GM12801 (cell line): Measurements from ENCODE around the gene ABCB8.

Source experiments
- TF ChIP-seq, protein P1 (sequence below): IDR thresholded peaks from one replicate; pipeline ENCODE4 v1.5.1; 2011; ENCODE audit warnings: control low read depth; ENCODE audit not compliant: insufficient read length; ENCODE audit errors: extremely low read depth

ABCB8 gene

GRCh38 chr7:151008143-151008510 lies 20.1 kb upstream of the ABCB8 start:
- TF ChIP-seq, protein P1, sequence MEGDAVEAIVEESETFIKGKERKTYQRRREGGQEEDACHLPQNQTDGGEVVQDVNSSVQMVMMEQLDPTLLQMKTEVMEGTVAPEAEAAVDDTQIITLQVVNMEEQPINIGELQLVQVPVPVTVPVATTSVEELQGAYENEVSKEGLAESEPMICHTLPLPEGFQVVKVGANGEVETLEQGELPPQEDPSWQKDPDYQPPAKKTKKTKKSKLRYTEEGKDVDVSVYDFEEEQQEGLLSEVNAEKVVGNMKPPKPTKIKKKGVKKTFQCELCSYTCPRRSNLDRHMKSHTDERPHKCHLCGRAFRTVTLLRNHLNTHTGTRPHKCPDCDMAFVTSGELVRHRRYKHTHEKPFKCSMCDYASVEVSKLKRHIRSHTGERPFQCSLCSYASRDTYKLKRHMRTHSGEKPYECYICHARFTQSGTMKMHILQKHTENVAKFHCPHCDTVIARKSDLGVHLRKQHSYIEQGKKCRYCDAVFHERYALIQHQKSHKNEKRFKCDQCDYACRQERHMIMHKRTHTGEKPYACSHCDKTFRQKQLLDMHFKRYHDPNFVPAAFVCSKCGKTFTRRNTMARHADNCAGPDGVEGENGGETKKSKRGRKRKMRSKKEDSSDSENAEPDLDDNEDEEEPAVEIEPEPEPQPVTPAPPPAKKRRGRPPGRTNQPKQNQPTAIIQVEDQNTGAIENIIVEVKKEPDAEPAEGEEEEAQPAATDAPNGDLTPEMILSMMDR, result no peak

DNA sequence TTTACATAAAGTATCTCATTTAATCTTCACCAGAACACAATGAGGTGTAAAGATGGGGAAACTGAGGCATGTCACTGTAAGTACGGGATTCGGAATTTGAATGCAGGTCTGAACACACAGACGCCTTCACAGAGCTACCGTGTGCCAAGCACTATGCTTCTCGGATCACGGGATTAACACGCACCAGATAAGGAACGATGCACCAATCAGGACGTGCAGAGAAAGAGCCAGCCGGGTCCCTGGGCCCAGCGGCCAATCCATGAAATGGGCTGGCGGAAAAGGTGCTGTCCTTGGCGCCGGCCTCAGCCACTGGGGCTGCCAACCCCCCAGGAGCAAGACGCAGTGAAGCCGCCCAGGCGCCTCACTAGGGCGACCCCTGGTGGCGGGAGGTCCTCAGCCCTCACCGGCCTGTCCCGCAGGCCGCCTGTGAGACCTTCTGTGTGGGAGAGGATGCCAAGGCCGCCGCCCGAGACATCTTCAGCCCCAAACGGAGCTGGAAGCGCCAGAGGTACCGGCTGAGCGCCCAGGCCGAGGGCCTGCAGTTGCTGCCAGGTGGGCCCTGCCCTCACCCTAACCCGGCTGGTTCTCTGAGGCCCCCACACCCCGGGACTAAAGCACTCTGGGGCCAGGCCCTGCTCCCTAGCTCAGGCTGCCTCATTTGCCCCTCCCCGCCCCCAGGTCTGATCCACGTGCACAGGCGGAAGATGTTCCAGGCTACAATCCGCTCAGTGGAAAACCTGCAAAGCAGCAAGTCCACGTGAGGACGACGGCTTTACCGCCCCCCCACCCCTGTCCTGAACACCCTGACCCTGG lies 19.5 kb upstream of the ABCB8 start:
- TF ChIP-seq, protein P1, result peak; percentile 4

DNA sequence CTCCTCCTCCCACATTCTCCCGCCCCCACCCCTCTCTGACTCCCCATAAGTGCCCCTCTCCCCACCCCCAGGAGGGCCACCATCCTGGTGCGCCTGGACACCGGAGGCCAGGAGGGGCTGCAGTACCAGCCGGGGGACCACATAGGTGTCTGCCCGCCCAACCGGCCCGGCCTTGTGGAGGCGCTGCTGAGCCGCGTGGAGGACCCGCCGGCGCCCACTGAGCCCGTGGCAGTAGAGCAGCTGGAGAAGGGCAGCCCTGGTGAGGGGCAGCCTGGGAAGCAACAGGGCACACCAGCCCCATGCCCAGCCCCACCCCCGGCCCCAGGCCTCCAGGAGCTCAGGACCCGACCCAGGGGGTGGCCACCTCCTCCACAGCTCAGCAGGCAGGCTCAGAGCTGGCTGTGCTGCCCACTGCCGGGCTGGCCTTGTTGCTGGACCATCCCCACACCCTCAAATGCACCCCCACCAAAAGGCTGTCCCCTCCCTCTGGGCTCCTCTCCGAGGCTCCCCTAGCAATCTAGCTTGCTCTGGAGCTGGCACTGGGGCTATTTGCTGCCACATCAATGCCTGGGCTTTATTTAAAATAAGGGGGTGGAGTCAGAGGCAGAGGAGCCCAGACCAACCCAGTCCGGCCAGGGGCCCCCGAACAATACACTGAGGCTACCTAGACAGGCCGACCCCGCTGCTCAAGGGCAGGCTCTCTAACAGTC lies 18.8 kb upstream of the ABCB8 start:
- TF ChIP-seq, protein P1, result no peak

DNA sequence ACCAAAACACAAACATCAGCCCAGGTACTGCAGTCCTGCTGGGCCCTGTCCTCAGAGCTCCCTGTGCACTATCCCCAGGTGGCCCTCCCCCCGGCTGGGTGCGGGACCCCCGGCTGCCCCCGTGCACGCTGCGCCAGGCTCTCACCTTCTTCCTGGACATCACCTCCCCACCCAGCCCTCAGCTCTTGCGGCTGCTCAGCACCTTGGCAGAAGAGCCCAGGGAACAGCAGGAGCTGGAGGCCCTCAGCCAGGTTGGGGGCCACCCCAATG lies 18.3 kb upstream of the ABCB8 start:
- TF ChIP-seq, protein P1, result no peak

DNA sequence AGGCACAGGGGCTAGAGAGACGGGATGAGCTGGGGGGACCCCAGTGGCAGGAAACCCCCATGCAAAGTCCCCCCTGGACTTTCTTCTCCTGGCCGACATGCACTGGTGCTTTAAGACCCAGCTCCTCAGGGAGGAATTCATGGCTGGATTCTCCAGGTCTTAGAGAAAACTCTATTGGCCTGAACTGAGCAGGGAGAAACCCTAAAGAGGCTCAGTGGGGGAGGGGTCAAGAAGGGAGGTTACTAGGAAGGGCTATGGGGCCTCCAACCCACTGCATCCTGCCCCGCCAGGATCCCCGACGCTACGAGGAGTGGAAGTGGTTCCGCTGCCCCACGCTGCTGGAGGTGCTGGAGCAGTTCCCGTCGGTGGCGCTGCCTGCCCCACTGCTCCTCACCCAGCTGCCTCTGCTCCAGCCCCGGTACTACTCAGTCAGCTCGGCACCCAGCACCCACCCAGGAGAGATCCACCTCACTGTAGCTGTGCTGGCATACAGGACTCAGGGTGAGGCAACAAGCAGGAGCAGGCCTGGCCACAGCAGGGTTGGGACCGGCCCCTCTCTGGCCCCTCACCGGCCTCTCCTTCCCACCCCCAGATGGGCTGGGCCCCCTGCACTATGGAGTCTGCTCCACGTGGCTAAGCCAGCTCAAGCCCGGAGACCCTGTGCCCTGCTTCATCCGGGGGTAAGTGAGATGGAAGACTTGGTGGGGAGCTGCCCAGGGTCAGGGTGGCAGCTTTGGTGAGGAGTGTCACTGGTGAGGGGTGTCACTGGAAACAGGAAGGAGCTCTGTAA lies 17.7 kb upstream of the ABCB8 start:
- TF ChIP-seq, protein P1, result no peak

DNA sequence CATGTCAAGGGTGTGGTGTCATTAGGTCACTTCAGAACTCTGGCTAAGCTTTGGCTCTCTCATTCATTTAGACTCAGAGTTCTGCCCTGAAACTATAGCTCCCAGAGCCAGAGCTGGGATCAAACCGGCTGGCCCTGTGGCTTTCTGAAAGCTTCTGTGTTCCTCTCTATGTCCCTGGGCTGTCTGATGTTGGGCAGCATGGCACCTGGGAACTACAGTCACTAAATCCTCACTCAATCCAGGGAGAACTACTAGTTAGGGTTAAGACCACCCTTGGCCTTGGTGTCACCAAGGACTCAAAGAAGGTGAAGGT lies 17.2 kb upstream of the ABCB8 start:
- TF ChIP-seq, protein P1, result no peak

DNA sequence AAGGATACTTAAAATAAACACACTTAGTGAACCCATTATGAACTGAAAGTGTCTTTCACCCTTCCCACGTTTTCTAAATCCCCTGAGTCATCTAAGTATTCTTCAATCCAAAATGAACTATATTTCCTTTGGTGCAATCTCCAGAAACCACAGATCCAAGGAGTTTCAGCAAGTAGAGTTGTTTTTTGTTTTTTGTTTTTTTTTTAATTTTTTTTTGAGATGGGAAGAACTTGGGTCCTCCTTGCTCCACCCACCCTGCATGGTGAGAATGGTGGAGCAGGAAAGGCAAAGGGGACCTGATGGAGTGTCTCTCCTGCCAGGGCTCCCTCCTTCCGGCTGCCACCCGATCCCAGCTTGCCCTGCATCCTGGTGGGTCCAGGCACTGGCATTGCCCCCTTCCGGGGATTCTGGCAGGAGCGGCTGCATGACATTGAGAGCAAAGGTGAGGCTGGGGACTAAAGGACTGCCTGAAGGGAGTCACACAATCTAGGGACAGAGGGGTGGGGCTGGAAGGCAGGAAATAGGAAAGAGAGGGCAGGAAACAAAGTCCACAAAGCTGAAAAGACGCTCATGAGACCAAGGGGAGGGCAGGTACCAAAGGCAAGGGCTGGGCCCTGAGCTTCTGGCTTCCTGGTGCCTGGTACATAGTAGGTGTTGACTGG lies 16.1 kb upstream of the ABCB8 start:
- TF ChIP-seq, protein P1, result no peak
